Fibroblast of pulmonary artery (primary cell): ENCODE data around the gene FIGN.
A peak's percentile ranks its signal among the peaks of the same experiment; 100 is the strongest.

Experiments used
- DNase-seq: peaks from one replicate; pipeline ENCODE4 v3.0.0-alpha.2; 2010; ENCODE audit warnings: low read depth
- H3K4me3 ChIP-seq: replicated peaks from 2 replicates; pipeline ENCODE4 v1.5.1; 2011; ENCODE audit warnings: low read depth, mild to moderate bottlenecking, control low read depth, low read length, moderate library complexity
- CTCF ChIP-seq: IDR thresholded peaks from 2 replicates; pipeline ENCODE4 v1.5.1; 2011; ENCODE audit warnings: mild to moderate bottlenecking, control low read depth, low read length, inconsistent platforms; ENCODE audit errors: missing control alignments

FIGN gene

GRCh38 chr2:163733301-163733938 is 2.4 kb downstream of the FIGN start:
- TF ChIP-seq CTCF = no peak
- DNase-seq = peak; percentile 14
- peak overlapping the region; percentile 79 for H3K4me3 ChIP-seq

- DNase-seq = no peak
- no peak for TF ChIP-seq CTCF
- H3K4me3 ChIP-seq = peak overlapping the region; percentile 79
Measured at GRCh38 chr2:163732727-163733126, 3.1 kb downstream of the FIGN start.

GRCh38 chr2:163731735-163732134 is 4.1 kb downstream of the FIGN start:
- peak overlapping the region; percentile 8 for H3K4me3 ChIP-seq
- DNase-seq = no peak

GRCh38 chr2:163730556-163730955 is 5.3 kb downstream of the FIGN start:
- H3K4me3 ChIP-seq = no peak overlapping the region
- no peak for TF ChIP-seq CTCF
- DNase-seq = no peak

More at GRCh38 chr2:163731735-163732134, 4.1 kb downstream of the FIGN start:
- no peak for TF ChIP-seq CTCF

GRCh38 chr2:163729636-163730273 is 6.1 kb downstream of the FIGN start:
- no peak for DNase-seq
- no peak overlapping the region for H3K4me3 ChIP-seq
- no peak for TF ChIP-seq CTCF

GRCh38 chr2:163723881-163724280 is 11.9 kb downstream of the FIGN start:
- TF ChIP-seq CTCF = no peak
- no peak for DNase-seq
- no peak overlapping the region for H3K4me3 ChIP-seq

GRCh38 chr2:163723348-163723747 is 12.5 kb downstream of the FIGN start:
- H3K4me3 ChIP-seq = no peak overlapping the region
- TF ChIP-seq CTCF = no peak
- no peak for DNase-seq
